ENCODE measurements around the gene NCK2. TPM values are rescaled to one million over a fixed set of nuclear protein-coding genes. Genes with fewer than 3 reads are reported as not detected.

NCK2 gene
- polyA plus RNA-seq, 2 of the 4 experiments (the other 2 are of a cell fraction), result 17.1 to 17.8 TPM

DNA sequence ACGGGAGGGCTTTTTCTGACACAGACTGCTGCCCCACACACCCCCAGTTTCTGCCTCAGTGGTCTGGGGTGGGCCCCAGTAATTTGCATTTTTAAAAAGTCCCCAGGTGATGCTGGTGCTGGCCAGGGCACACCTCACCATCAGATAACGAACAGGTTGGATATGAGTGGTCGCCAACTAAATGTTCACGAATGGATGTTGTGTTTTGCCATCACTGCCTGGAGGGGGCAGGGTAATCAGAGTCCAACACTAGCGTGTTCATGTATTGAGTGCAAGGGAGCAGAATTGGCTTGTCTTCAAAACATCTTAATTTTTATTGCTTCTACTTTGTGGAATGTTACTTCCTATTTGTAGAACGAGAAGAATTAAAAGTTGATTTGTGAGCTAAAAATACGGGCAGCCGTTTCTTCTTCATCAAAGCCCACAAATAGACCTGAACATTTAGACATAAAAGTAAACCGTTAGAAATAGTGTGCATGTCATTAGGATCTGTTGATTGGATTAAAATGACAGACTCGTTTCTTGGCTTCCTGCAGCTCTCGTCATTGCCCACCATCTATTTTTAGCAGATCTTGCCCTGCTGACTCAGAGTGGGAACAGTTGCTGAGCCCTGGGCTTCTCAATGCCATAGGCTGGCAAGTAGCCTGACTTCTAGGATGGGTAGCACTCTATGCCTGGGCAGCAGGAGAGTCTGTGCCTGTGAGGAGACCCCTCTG lies 45.2 kb downstream of the NCK2 start:
- CTCF ChIA-PET, result no interaction called here
- Histone ChIP-seq H3K4me1 (peaks cover 10% of the 10 kb centered on the region; the same call in 2 of the 3 replicates), H3K27ac (no peak overlapping the region), H3K9me3 (no peaks in the 10 kb centered on the region), H3K4me2 (no peak overlapping the region), H3K4me3 (no peak overlapping the region)
- TF ChIP-seq MYC (IDR thresholded peaks at IDR 0.05; ENCODE audit: borderline replicate concordance, low read length) (no peak), JUN (IDR thresholded peaks at IDR 0.05) (no peak), HDAC2 (IDR thresholded peaks at IDR 0.05) (no peak), POLR2A (IDR thresholded peaks at IDR 0.05; ENCODE audit: low read length) (no peak), RFX5 (IDR thresholded peaks at IDR 0.05) (no peak)
- TF ChIP-seq, protein P1, sequence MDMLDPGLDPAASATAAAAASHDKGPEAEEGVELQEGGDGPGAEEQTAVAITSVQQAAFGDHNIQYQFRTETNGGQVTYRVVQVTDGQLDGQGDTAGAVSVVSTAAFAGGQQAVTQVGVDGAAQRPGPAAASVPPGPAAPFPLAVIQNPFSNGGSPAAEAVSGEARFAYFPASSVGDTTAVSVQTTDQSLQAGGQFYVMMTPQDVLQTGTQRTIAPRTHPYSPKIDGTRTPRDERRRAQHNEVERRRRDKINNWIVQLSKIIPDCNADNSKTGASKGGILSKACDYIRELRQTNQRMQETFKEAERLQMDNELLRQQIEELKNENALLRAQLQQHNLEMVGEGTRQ (IDR thresholded peaks at IDR 0.05), result no peak
- POLR2A ChIA-PET, result no interaction called here
- ATAC-seq (no peak; a peak in 2 of 6 replicates), DNase-seq (ENCODE audit: low read depth in 1 of 2, low spot score in 1 of 2) (no peak), FAIRE-seq (no peak)
- WGBS (ENCODE audit: missing lambda C conversion rate), result 83% methylated on average over 11 of the region's 11 CpGs

DNA sequence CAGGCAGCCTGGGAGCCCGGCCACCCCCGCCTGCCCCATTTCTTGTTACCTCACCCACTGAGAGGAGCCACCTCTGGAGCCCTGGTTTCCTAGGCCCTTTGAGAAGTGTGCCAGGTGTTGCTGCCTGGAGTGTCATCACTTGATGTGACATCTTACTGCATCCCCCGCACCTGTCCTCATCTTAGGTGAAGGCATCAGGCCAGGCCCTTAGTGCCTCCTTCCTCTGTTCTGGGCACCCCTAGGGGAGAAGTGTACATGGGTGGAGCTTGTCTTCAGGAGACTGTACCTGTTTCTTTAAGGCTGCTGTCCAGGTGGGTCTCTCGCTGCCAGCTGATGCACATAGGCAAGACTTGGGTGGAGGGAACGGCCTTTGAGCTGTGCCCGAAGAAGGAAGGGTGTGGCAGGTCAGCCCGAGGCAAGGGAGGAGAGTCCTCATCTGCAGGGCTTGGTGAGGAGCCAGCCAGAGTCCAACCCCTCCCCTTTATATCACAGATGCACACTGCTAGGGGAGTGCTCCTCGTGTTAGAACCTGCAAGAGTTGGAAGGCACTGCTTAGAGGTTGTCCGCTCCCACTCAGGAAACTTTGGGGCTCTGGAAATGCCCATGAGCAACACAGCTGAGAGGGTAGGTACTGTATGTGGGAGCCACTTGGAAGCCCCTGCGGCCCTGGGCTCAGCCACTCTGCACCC lies 45.9 kb downstream of the NCK2 start:
- Histone ChIP-seq H3K27ac (no peak overlapping the region), H3K4me2 (no peak overlapping the region), H3K9me3 (no peaks in the 10 kb centered on the region), H3K4me3 (no peak overlapping the region), H3K4me1 (peaks cover 10% of the 10 kb centered on the region; the same call in 2 of the 3 replicates)
- FAIRE-seq (no peak), ATAC-seq (no peak; a peak in 1 of 6 replicates), DNase-seq (ENCODE audit: low read depth in 1 of 2, low spot score in 1 of 2) (no peak)
- ChIA-PET POLR2A (no interaction called here), CTCF (no interaction called here)
- WGBS (ENCODE audit: missing lambda C conversion rate), result 64% methylated on average over 7 of the region's 10 CpGs
- TF ChIP-seq, protein P2, sequence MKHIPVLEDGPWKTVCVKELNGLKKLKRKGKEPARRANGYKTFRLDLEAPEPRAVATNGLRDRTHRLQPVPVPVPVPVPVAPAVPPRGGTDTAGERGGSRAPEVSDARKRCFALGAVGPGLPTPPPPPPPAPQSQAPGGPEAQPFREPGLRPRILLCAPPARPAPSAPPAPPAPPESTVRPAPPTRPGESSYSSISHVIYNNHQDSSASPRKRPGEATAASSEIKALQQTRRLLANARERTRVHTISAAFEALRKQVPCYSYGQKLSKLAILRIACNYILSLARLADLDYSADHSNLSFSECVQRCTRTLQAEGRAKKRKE (CRISPR knock-in tag; IDR thresholded peaks at IDR 0.05; ENCODE audit: low read depth), result no peak
- TF ChIP-seq POLR2A (IDR thresholded peaks at IDR 0.05; ENCODE audit: low read length) (no peak), ZSCAN20 (CRISPR knock-in tag; IDR thresholded peaks at IDR 0.05) (no peak), EP300 (IDR thresholded peaks at IDR 0.05) (no peak), KDM1A (IDR thresholded peaks at IDR 0.05; ENCODE audit: low read depth) (no peak), NR3C1 (IDR thresholded peaks at IDR 0.05) (no peak), FOXS1 (CRISPR knock-in tag; IDR thresholded peaks at IDR 0.05) (no peak), CEBPB (IDR thresholded peaks at IDR 0.05) (no peak), HEYL (CRISPR knock-in tag; IDR thresholded peaks at IDR 0.05) (no peak), EHMT2 (IDR thresholded peaks at IDR 0.05; ENCODE audit: low read depth) (no peak), CBX8 (IDR thresholded peaks at IDR 0.05) (no peak), JUN (IDR thresholded peaks at IDR 0.05) (no peak), KDM5A (IDR thresholded peaks at IDR 0.05) (no peak), NFE2L2 (conservative IDR thresholded peaks at IDR 0.05; ENCODE audit: low read length) (no peak), ESRRA (IDR thresholded peaks at IDR 0.05; ENCODE audit: borderline replicate concordance, low read length) (no peak)

DNA sequence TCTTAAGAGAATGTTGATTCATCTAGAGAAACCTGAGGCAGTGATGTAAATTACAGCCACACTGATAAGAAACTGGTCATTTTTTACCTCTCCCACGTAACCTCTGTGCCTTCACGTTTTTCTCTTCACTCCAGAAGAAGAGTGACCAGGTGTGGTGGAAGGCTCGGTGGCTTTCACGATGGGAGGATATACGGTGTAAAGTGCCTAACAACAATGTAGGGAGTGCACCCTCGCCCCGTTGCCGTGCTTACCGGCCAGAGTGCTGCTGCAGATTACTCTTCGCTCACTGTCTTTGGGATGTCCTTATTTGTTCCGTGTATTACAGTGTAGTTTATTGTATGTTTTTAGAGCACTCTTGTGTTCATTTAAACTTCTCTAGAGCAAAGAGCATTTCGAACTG lies 46.5 kb downstream of the NCK2 start:
- CTCF ChIA-PET, result no interaction called here

More for the DNA sequence above, 46.5 kb downstream of the NCK2 start:
- ATAC-seq (no peak), FAIRE-seq (no peak), DNase-seq (ENCODE audit: low read depth in 1 of 2, low spot score in 1 of 2) (no peak)
- no peak overlapping the region for H3K4me2 ChIP-seq
- H3K9me3 ChIP-seq, result no peaks in the 10 kb centered on the region
- peaks cover 10% of the 10 kb centered on the region; the same call in 2 of the 3 replicates for H3K4me1 ChIP-seq
- POLR2A ChIA-PET, result no interaction called here
- no peak overlapping the region for H3K27ac ChIP-seq
- TF ChIP-seq RFX5 (IDR thresholded peaks at IDR 0.05), result no peak
- TF ChIP-seq HOXA7 (CRISPR knock-in tag; IDR thresholded peaks at IDR 0.05), result no peak
- TF ChIP-seq SMC3 (IDR thresholded peaks at IDR 0.05), result no peak
- TF ChIP-seq SREBF2 (IDR thresholded peaks at IDR 0.05), result no peak
- TF ChIP-seq EHF (CRISPR knock-in tag; IDR thresholded peaks at IDR 0.05), result no peak
- no peak for TF ChIP-seq MAFK (IDR thresholded peaks at IDR 0.05; ENCODE audit: partially characterized antibody)
- WGBS (ENCODE audit: missing lambda C conversion rate), result 94% methylated on average over 12 of the region's 12 CpGs
- no peak overlapping the region for H3K4me3 ChIP-seq

Data from A549 (cell line).